Cardiac muscle cell (in vitro differentiated cells and primary cell): ENCODE data around the gene POC1A. TPM values are rescaled to one million over a fixed set of nuclear protein-coding genes. Genes with fewer than 3 reads are reported as not detected.
A peak's percentile ranks its signal among the peaks of the same experiment; 100 is the strongest.

Experiments used
- DNase-seq, 2 donors: peaks; one replicate each; pipeline versions ENCODE4 v3.0.0 to v3.0.0-alpha.2; 2010 to 2017; ENCODE audit warnings: low read depth in 1 of 2, low spot score in 1 of 2
- H3K27ac ChIP-seq: fragments of 200-600 bp; sonication (generic); 2 replicates; pipeline ENCODE4 v1.5.1; 2016
- H3K27me3 ChIP-seq: fragments of 200-600 bp; sonication (generic); 2 replicates; pipeline ENCODE4 v1.6.0; 2016; ENCODE audit warnings: control low read depth
- H3K36me3 ChIP-seq: fragments of 200-600 bp; sonication (generic); 2 replicates; pipeline ENCODE4 v1.5.1; 2016; ENCODE audit warnings: control low read depth
- H3K4me1 ChIP-seq: fragments of 200-600 bp; sonication (generic); 2 replicates; pipeline ENCODE4 v1.8.1; 2017; ENCODE audit warnings: low read depth, mild to moderate bottlenecking, mixed run types
- H3K4me3 ChIP-seq: fragments of 200-600 bp; sonication (generic); 2 replicates; pipeline ENCODE4 v1.5.1; 2016; ENCODE audit warnings: mild to moderate bottlenecking
- H3K9me3 ChIP-seq: fragments of 200-600 bp; sonication (generic); 2 replicates; pipeline ENCODE4 v1.5.1; 2017; ENCODE audit warnings: low read depth, mild to moderate bottlenecking, control low read depth
- polyA plus RNA-seq: library from polyadenylated mRNA; unstranded; fragments of >200 nt; fragmentation: Nextera tagmentation; extraction: Ambion mirVana; gene quantifications from 2 replicates; pipeline ENCODE4 v1.2.1, GENCODE V29; 2016
- total RNA-seq: library from RNA; depleted of rRNA; stranded (reverse); fragments of >200 nt; gene quantifications from 2 replicates; pipeline ENCODE4 v1.2.3, GENCODE V29; 2016
- TF ChIP-seq, protein P1 (sequence below): IDR thresholded peaks from 2 replicates; pipeline ENCODE4 v1.5.1; 2012; ENCODE audit warnings: low read depth, mild to moderate bottlenecking, low read length

Gene POC1A
- total and polyA plus RNA-seq, 2 experiments from 2014 or later: 10.6 to 12.4 TPM

DNA sequence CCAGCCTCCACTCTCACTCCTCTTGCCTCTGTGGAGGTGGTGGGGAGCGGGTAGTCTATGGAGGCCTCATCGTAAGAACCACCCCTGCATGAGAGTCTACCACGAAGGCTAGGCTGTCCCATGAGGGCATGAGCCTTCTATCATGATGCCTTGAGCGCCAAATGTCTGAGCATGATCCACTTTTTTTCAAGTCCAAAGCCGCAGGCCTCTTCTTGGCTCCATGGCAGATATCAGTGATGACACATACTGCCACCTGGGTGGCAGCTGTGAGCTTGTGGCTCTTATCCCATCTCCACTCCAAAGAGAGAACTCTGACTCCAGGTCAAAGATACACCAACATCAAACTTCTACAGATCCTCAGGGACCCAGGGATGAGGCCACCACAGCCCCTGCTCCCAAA is 13.5 kb downstream of the POC1A start:
- Histone ChIP-seq H3K9me3 (no peaks in the 10 kb centered on the region), H3K4me1 (peaks cover 3% of the 10 kb centered on the region), H3K27me3 (no peaks in the 10 kb centered on the region)

DNA sequence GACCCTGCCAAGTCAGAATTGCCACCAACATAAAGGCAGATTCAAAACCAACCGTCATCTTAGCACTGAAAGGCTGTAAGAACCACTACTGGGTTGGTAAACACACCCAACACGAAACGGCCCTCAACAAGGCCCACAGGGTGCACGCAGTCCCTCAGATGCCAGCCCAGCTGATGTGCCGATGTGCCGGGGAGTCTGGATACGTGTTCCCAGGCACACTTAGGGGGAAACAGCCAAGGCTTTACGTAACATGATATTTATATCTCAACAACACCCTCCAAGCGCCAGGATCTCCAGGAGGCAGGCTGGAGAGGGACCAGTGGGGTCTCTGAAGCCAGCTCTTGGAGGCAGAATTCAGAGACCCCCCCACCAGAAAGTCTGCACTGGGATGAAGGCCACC is 14.2 kb downstream of the POC1A start:
- DNase-seq: no peak
- peaks cover 3% of the 10 kb centered on the region for H3K4me1 ChIP-seq
- TF ChIP-seq, protein P1, sequence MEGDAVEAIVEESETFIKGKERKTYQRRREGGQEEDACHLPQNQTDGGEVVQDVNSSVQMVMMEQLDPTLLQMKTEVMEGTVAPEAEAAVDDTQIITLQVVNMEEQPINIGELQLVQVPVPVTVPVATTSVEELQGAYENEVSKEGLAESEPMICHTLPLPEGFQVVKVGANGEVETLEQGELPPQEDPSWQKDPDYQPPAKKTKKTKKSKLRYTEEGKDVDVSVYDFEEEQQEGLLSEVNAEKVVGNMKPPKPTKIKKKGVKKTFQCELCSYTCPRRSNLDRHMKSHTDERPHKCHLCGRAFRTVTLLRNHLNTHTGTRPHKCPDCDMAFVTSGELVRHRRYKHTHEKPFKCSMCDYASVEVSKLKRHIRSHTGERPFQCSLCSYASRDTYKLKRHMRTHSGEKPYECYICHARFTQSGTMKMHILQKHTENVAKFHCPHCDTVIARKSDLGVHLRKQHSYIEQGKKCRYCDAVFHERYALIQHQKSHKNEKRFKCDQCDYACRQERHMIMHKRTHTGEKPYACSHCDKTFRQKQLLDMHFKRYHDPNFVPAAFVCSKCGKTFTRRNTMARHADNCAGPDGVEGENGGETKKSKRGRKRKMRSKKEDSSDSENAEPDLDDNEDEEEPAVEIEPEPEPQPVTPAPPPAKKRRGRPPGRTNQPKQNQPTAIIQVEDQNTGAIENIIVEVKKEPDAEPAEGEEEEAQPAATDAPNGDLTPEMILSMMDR: no peak

More for the DNA sequence above, 13.5 kb downstream of the POC1A start:
- H3K36me3 ChIP-seq: no peaks in the 10 kb centered on the region
- no peak for DNase-seq
- H3K27ac ChIP-seq: no peak overlapping the region
- no peak overlapping the region for H3K4me3 ChIP-seq
- TF ChIP-seq, protein P1: no peak

GRCh38 chr3:52137311-52137710 is 16.9 kb downstream of the POC1A start:
- Histone ChIP-seq H3K9me3 (no peaks in the 10 kb centered on the region), H3K27ac (no peak overlapping the region), H3K4me1 (no peaks in the 10 kb centered on the region), H3K27me3 (no peaks in the 10 kb centered on the region), H3K36me3 (no peaks in the 10 kb centered on the region), H3K4me3 (no peak overlapping the region)
- DNase-seq: no peak
- TF ChIP-seq, protein P1: no peak

More for the DNA sequence above, 14.2 kb downstream of the POC1A start:
- Histone ChIP-seq H3K9me3 (no peaks in the 10 kb centered on the region), H3K36me3 (no peaks in the 10 kb centered on the region), H3K4me3 (no peak overlapping the region), H3K27me3 (no peaks in the 10 kb centered on the region), H3K27ac (no peak overlapping the region)

DNA sequence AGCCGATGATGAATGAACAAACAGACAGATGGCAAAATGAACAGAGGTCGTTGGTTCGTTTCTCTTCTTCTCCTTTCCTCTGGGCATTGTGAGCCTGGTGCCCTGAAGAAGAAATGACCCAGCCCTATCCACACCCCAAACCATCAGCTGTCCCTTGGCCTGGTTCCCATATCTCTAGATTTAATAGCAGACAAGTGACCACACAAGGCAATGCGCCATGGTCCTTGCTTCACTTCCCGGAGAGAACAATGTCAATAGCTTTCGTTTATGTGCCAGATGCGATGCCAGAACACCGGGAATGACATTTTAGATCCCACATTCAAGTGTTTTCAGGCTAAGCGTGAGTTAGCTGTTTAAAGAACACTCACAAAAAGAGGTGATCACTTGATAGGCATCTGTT is 17.7 kb downstream of the POC1A start:
- TF ChIP-seq, protein P1: no peak
- Histone ChIP-seq H3K4me1 (no peaks in the 10 kb centered on the region), H3K9me3 (no peaks in the 10 kb centered on the region), H3K4me3 (no peak overlapping the region), H3K27ac (no peak overlapping the region), H3K36me3 (no peaks in the 10 kb centered on the region), H3K27me3 (no peaks in the 10 kb centered on the region)
- peak in 1 of 2 donors; percentile 16 for DNase-seq

DNA sequence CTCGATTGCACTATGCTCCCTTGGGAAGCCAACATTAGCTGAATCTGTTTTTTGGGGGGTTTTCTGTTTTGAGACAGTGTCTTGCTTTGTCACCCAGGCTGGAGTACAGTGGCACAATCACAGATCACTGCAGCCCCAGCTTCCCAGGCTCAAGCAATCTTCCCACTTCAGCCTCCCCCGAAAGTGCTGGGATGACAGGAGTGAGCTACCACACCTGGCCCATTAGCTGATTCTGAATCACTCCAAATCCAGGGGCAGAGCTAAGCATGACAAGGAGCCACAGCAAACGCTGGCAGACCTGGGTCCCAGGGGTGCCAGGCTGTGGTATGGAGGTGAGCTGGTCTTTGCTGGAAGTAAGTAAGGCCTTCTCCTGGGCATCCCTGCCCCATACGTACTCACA is 18.9 kb downstream of the POC1A start:
- Histone ChIP-seq H3K4me3 (no peak overlapping the region), H3K27me3 (no peaks in the 10 kb centered on the region), H3K36me3 (no peaks in the 10 kb centered on the region), H3K4me1 (no peaks in the 10 kb centered on the region), H3K9me3 (no peaks in the 10 kb centered on the region), H3K27ac (no peak overlapping the region)
- no peak for DNase-seq
- TF ChIP-seq, protein P1: no peak

DNA sequence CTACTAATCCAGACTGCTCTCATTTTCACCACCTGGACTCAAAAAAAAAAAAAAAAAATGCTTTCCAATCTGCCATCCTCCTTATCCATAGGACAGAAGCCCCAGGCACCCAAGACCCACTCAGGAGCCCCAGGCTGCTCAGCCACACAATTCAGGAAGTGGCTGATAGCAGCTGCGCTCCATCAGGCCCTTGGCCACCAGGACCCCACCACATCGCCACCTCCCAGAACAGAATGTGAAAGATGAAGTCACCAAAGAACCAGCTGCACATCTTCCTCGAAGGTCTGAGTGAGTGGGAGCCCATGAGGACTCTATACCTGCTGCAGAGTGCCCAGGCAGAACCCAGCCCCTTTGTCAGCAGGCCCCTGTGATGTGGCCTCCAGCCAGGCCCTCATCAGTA is 19.5 kb downstream of the POC1A start:
- H3K27me3 ChIP-seq: no peaks in the 10 kb centered on the region
- H3K4me1 ChIP-seq: no peaks in the 10 kb centered on the region
- H3K9me3 ChIP-seq: no peaks in the 10 kb centered on the region
- no peaks in the 10 kb centered on the region for H3K36me3 ChIP-seq
- no peak overlapping the region for H3K27ac ChIP-seq
- no peak overlapping the region for H3K4me3 ChIP-seq
- no peak for DNase-seq
- TF ChIP-seq, protein P1: no peak
